Cardiac septum (tissue), 1 donor: ENCODE results near the gene GRIA4. TPM values are rescaled to one million over a fixed set of nuclear protein-coding genes. Genes with fewer than 3 reads are reported as not detected.
A peak's percentile ranks its signal among the peaks of the same experiment; 100 is the strongest.

ENCODE experiments used
- DNase-seq: peaks from one replicate; pipeline ENCODE4 v3.0.0-alpha.2; 2020; ENCODE audit warnings: low spot score
- intact Hi-C: fragments of 100-400 bp; cut with DNase I; formaldehyde crosslinking; loops from one replicate; pipeline ENCODE4 v1.14.0; 2022
- total RNA-seq: library from RNA; stranded (reverse); fragmentation: NEBNext Ultra II Directional; extraction: Animal tissue kit (Norgen Biotek cat#: 25700); gene quantifications from one replicate; pipeline ENCODE4 v1.2.1, GENCODE V29; 2021
- donor health status: DM: no; HTN: no; CAD: no.

Gene GRIA4
- total RNA-seq, 1 donor from 2014 or later = 0.43 TPM

DNA sequence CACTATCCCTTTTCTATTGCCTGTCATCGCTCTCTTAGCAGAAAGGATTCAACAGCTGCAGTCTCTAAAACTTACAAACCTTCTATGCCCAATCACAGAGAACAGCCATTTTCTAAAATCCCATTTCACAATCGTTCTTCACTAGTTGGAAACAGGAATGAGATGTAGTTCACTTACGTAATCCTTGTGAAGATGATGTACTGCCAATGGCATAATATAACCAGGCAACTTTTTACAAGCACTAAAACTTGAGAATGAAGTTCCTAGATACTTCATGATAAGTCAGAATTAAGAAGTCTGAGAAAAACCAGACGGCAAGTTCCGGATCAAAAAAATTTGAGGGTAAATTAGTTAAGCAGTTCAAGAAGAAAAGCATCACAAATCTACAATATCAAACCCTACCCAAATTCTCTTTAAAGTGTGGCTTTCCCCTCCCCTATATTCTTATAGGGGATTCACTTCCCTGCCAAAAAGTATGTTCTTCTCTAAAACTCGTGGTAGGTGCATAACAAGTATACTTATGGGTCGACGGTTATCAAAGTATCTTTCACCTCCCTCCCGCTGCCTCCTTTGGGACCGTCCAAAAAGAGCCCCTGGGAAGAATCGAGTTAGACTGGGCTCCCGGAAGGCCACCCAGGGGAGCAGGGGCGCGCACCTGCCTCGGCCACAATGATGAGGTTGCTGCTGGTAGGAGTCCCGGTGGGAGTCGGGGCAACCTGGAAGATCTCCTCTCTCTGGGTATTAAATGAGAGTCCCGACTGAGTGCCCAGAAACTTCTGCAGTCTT lies 411.5 kb downstream of the GRIA4 start:
- intact Hi-C loops = no loop called here
- DNase-seq = no peak

GRCh38 chr11:106021967-106022794 lies 412.3 kb downstream of the GRIA4 start, which contains the start of gene MSANTD4:
Gene MSANTD4, minus strand, starts transcription at chr11:106022240. Its CDS starts 11,323 bp downstream, at chr11:106010917.
- intact Hi-C loops = loop anchor here (2.0 kb wide), 1 partner anchor 55 kb away; the partner anchor contains the start of genes AASDHPPT and KBTBD3
- peak; percentile 99 for DNase-seq

DNA sequence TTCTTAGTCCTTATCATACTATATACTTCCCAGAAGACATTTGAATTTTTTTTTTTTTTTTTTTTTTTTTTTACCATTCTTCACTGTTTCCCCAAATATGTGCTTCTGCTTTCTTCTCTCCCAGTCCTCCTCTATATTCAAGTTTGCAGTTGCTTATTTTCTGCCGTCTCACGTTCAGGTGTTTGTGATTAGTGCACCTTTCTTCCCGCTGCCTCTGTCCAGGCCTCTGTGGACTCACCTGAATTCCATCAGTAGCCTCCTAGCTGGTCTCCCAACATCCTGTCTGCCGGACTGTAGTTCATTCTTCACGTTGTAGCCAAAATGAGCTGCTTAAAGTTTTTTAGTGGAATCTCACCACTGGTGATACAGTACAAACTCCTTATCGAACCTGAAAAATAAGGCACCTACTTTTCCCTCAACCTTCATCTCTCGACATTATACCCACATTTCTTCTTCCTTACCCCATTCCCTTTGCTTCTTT lies 413.0 kb downstream of the GRIA4 start:
- intact Hi-C loops = loop anchor here (2.0 kb wide), 1 partner anchor 54 kb away; the partner anchor contains the start of genes AASDHPPT and KBTBD3

GRCh38 chr11:106030609-106031008 lies 420.7 kb downstream of the GRIA4 start:
- intact Hi-C loops = no loop called here
- no peak for DNase-seq

More for the DNA sequence above, 413.0 kb downstream of the GRIA4 start:
- no peak for DNase-seq

DNA sequence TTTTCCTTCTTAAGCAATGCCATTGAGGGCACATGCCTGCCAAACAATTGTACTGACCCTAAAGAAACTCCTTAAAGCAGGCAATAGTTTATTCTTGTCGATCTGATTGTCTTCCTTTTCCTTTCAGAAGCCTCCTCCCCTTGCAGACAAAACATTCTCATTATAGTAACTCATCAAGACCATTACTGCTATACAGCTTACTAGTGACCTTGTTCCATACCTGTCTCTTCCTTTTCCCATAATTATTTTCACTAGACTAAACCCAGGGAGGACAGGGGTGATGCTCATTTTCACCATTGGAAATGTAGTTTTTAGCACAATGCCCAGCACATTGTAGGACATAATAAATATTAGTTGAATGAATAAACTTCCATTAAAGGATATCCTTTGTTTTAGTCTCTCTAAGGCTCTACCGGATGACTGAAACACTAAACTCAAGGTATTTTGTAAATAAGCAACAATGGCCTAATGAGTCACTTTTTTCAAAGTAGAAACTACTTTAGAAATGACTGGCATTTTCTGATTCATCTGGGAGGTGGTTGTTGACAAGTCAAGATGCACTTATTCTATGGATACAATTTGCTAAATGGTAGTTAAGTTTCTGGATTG lies 421.4 kb downstream of the GRIA4 start:
- DNase-seq = no peak
- intact Hi-C loops = no loop called here
